ENCODE results near the gene COQ9. TPM values are rescaled to one million over a fixed set of nuclear protein-coding genes. Genes with fewer than 3 reads are reported as not detected.
"Not testable (repeated sequence)": the region's sequence is repeated elsewhere in the genome, so short reads cannot be mapped to it uniquely, and the experiment has no call there.

Gene COQ9
- 30.4 and 34.1 TPM in 2 replicates for total RNA-seq

GRCh38 chr16:57447186-57447962 lies at the start of gene COQ9, which contains the start of gene CIAPIN1:
Gene COQ9 (plus strand): TSS chr16:57447479. CDS start chr16:57447506, 27 bp downstream.
Gene CIAPIN1 (minus strand): TSS chr16:57447385. CDS start chr16:57440928, 6,457 bp downstream.
- Mint-ChIP-seq H3K9me3 (no peaks in the 10 kb centered on the region), H3K4me1 (peaks cover 19% of the 10 kb centered on the region), H3K27ac (peak within 1 kb of the TSS; percentile 84), H3K4me3 (peak within 1 kb of the TSS; percentile 91), H3K36me3 (ENCODE audit: low read depth) (peaks cover 17% of the 10 kb centered on the region), H3K27me3 (no peaks in the 10 kb centered on the region)
- no peak for TF ChIP-seq CTCF (IDR thresholded peaks at IDR 0.05)
- POLR2A ChIA-PET = interaction anchor here (0.5 to 3.1 kb wide), 24 partner anchors 9 to 1182 kb away, joined by 3 to 36 read pairs (median 4); partner anchors contain the start of genes ADGRG5, CCDC102A, KATNB1 and POLR2C
- CTCF ChIA-PET = interaction anchor here (0.6 to 2.8 kb wide), 6 partner anchors 13 to 147 kb away, joined by 3 to 15 read pairs (median 3); partner anchors contain the start of gene POLR2C
- ATAC-seq (ENCODE audit: low read depth) (peak; percentile 98), DNase-seq (peak; percentile 82)
- intact Hi-C loops (cut with micrococcal nuclease) = loop anchor here (1.0 to 10.0 kb wide), 6 partner anchors 15 to 1285 kb away; partner anchors contain the start of genes CFAP20, GOT2, KATNB1 and POLR2C

DNA sequence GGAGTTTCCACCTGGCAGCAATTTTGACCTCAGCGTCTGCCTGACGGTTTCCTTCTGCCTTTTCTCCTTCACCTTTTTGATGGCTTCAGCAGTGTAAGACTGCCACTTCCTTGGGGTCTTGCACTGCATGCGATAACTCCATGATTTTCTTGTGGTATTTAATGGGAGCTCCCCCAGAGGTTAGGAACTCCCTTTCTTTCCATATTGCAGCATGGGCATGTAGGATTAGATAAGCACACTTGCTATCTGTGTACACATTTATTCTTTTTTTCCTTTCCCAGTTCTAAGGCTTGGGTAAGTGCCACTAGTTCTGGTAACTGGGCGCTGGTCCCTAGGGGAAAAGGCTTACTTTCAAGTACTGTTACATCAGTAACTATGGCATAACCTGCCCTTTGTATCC lies 49.8 kb upstream of the COQ9 start:
- DNase-seq; H3K27me3 Mint-ChIP-seq; H3K27ac Mint-ChIP-seq; H3K4me3 Mint-ChIP-seq; H3K9me3 Mint-ChIP-seq; H3K36me3 Mint-ChIP-seq (ENCODE audit: low read depth); CTCF ChIA-PET; ATAC-seq (ENCODE audit: low read depth): not testable (repeated sequence)
- POLR2A ChIA-PET = interaction anchor here (1.6 kb wide), 1 partner anchor 16 kb away, joined by 4 read pairs; no protein-coding TSS in a partner anchor
- peaks cover 35% of the 10 kb centered on the region for H3K4me1 Mint-ChIP-seq
- intact Hi-C loops (cut with micrococcal nuclease) = loop anchor here (2.0 kb wide), 2 partner anchors 13 to 43 kb away; no protein-coding TSS in a partner anchor

DNA sequence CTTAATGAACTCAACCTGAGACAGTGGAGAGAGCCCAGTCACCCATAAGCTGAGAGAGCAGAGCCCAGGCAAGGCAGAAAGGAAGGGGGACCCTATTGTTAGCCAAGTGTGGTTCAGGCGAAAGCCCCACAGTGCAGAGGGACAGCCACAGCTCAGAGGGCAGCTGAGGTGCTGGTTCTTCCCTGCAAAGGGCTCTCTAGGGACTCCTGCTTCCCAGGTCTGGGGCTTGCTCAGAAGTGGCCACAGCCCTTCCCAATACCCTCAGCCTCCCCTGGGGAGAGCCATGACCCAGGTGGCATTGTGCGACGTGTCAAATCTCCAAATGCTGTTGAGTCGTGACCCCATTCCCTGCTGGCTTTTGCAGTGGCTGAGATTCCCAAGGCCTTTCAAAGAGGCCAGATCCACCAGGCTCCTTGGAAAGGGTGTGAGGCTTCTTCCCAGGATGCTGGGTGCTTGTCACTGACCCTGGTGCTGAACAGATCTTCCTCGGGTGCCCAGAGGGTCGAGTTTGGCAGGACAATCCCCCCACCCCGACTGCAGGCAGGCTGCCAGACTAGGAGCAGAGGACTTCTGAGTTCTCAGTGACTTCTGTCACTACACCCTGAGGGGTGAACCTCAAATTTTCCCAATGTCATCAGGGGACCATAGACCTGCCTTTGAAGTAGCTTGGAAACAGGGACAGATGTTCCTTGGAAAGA lies 45.2 kb upstream of the COQ9 start:
- no peak for DNase-seq
- Mint-ChIP-seq H3K4me1 (peaks cover 35% of the 10 kb centered on the region), H3K27ac (no peak overlapping the region)

GRCh38 chr16:57403965-57404817 lies 43.1 kb upstream of the COQ9 start, which contains the start of gene CCL17:
Gene CCL17 (plus strand): TSS chr16:57404767. CDS start chr16:57413933, 9,166 bp downstream.
- peaks cover 33% of the 10 kb centered on the region for H3K4me1 Mint-ChIP-seq
- ATAC-seq (ENCODE audit: low read depth) (no peak), DNase-seq (no peak)
- TF ChIP-seq CTCF (IDR thresholded peaks at IDR 0.05) = no peak
- no peaks in the 10 kb centered on the region for H3K27me3 Mint-ChIP-seq
- no peak within 1 kb of the TSS for H3K27ac Mint-ChIP-seq
- H3K9me3 Mint-ChIP-seq = no peaks in the 10 kb centered on the region
- H3K36me3 Mint-ChIP-seq (ENCODE audit: low read depth) = no peaks in the 10 kb centered on the region
- no peak within 1 kb of the TSS for H3K4me3 Mint-ChIP-seq
- ChIA-PET POLR2A (interaction anchor here (1.1 kb wide), 1 partner anchor 16 kb away, joined by 6 read pairs; no protein-coding TSS in a partner anchor), CTCF (interaction anchor here (0.7 kb wide), 1 partner anchor 103 kb away, joined by 4 read pairs; no protein-coding TSS in a partner anchor)
- intact Hi-C loops (cut with micrococcal nuclease) = no loop called here

More for the DNA sequence above, 45.2 kb upstream of the COQ9 start:
- Mint-ChIP-seq H3K27me3 (no peaks in the 10 kb centered on the region), H3K9me3 (no peaks in the 10 kb centered on the region), H3K36me3 (ENCODE audit: low read depth) (no peaks in the 10 kb centered on the region), H3K4me3 (no peak overlapping the region)
- ATAC-seq (ENCODE audit: low read depth) = no peak
- ChIA-PET CTCF (no interaction called here), POLR2A (interaction anchor here (0.6 to 3.1 kb wide), 2 partner anchors 11 to 110 kb away, joined by 10 to 20 read pairs; no protein-coding TSS in a partner anchor)
- TF ChIP-seq CTCF (IDR thresholded peaks at IDR 0.05) = no peak
- intact Hi-C loops (cut with micrococcal nuclease) = no loop called here

DNA sequence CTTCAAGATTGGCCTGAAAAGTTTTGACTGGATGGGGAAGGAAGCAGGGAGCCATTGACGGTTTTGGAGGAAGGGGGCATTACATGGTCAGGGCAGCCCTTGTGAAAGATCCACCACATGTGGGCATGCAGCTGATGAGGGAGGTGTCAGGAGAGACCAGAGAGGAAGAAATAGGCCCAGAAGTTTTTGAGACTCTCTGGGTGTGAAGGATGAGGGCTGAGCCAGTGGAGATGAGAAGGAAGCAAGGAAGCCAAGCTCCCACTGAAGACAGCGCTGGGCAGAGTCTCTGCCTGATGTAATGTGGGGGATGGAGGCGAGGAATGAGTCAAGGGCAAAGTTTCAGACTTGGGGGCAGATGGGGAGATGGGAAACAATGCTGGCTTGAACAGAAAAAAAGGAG lies 42.2 kb upstream of the COQ9 start:
- H3K27ac Mint-ChIP-seq = no peak overlapping the region
- H3K4me1 Mint-ChIP-seq = peaks cover 26% of the 10 kb centered on the region
- DNase-seq (no peak), ATAC-seq (ENCODE audit: low read depth) (no peak)
- ChIA-PET POLR2A (interaction anchor here (1.1 kb wide), 1 partner anchor 17 kb away, joined by 6 read pairs; no protein-coding TSS in a partner anchor), CTCF (interaction anchor here (0.7 kb wide), 1 partner anchor 104 kb away, joined by 4 read pairs; no protein-coding TSS in a partner anchor)
- H3K27me3 Mint-ChIP-seq = no peaks in the 10 kb centered on the region
- no peaks in the 10 kb centered on the region for H3K36me3 Mint-ChIP-seq (ENCODE audit: low read depth)
- H3K9me3 Mint-ChIP-seq = no peaks in the 10 kb centered on the region
- TF ChIP-seq CTCF (IDR thresholded peaks at IDR 0.05) = no peak
- intact Hi-C loops (cut with micrococcal nuclease) = no loop called here
- no peak overlapping the region for H3K4me3 Mint-ChIP-seq
